GM12801 (cell line): Measurements from ENCODE around the gene AURKA.

Experiments used
- TF ChIP-seq, protein P1 (sequence below): IDR thresholded peaks from one replicate; pipeline ENCODE4 v1.5.1; 2011; ENCODE audit warnings: control low read depth; ENCODE audit not compliant: insufficient read length; ENCODE audit errors: extremely low read depth

AURKA gene

GRCh38 chr20:56388882-56389281, 3.1 kb downstream of the AURKA start:
- TF ChIP-seq, protein P1, sequence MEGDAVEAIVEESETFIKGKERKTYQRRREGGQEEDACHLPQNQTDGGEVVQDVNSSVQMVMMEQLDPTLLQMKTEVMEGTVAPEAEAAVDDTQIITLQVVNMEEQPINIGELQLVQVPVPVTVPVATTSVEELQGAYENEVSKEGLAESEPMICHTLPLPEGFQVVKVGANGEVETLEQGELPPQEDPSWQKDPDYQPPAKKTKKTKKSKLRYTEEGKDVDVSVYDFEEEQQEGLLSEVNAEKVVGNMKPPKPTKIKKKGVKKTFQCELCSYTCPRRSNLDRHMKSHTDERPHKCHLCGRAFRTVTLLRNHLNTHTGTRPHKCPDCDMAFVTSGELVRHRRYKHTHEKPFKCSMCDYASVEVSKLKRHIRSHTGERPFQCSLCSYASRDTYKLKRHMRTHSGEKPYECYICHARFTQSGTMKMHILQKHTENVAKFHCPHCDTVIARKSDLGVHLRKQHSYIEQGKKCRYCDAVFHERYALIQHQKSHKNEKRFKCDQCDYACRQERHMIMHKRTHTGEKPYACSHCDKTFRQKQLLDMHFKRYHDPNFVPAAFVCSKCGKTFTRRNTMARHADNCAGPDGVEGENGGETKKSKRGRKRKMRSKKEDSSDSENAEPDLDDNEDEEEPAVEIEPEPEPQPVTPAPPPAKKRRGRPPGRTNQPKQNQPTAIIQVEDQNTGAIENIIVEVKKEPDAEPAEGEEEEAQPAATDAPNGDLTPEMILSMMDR: no peak

GRCh38 chr20:56386219-56386618, 5.8 kb downstream of the AURKA start:
- TF ChIP-seq, protein P1: no peak

DNA sequence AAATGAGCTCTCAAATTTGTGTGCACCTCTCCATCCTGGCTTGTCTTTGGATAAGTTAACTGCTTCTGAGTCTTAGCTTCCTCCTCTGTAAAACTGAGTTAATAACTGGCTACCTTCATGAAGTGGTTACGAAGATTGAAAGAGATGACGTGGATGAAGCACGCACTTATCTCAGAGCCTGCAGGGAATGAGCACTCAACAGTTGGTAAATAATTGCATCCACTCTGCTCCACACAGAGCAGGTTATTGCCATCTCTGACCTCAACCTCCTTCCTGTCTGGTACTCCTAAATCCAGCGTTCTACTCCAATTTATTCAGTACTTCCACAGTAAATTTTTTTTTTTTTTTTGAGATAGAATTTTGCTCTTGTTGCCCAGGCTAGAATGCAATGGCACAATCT, 6.9 kb downstream of the AURKA start:
- TF ChIP-seq, protein P1: no peak

- TF ChIP-seq, protein P1: no peak
Measured at GRCh38 chr20:56383334-56383733, 8.7 kb downstream of the AURKA start.

DNA sequence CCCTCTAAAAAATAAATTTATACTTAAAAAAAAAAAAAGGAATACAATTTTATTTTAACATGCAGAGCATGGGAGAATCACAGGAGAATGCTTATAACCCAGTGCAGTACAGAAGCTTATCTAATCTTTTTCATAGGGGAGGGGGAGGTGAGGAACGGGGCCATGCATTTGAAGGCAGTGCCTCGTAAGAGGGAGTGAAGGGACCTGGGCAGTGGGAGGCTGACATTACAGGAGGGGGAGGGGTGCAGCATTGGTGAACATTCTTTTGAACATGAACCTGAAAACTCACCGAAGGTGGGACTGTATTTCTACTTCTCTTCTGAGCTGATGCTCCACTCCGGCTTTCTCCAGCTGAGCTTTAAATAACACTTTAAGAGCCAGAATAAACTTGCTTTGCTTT, 9.3 kb downstream of the AURKA start:
- TF ChIP-seq, protein P1: no peak

GRCh38 chr20:56381501-56381900, 10.5 kb downstream of the AURKA start:
- TF ChIP-seq, protein P1: no peak

GRCh38 chr20:56380375-56380774, 11.6 kb downstream of the AURKA start:
- TF ChIP-seq, protein P1: no peak

DNA sequence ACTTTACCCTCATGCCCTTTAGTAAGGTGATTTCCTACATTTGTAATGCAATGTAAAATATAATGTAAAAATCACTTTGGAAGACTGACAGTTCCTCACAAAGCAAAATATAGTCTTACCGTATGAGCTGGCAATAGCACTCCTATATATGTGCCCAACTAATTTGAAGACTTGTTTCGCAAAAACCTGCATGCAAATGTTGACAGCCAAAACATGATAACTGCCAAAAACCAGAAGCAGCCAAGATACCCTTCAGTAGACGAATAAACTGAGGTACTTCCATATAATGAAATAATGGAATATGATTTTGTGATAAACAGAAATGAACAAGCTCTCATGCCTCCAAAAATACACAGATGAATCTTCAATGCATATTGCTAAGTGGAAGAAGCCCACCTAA, 13.6 kb downstream of the AURKA start:
- TF ChIP-seq, protein P1: no peak
